K562 (cell line): ENCODE measurements around the gene CCNL1. TPM values are rescaled to one million over a fixed set of nuclear protein-coding genes. Genes with fewer than 3 reads are reported as not detected.
A peak's percentile ranks its signal among the peaks of the same experiment; 100 is the strongest.

Experiments used
- CREM ChIP-seq: IDR thresholded peaks from 2 replicates; pipeline ENCODE4 v1.6.1; 2014; ENCODE audit warnings: antibody characterized with exemption, low read depth
- LEF1 ChIP-seq: fragments of 450-650 bp; IDR thresholded peaks from 2 replicates; pipeline ENCODE4 v1.6.1; 2016; ENCODE audit warnings: mild to moderate bottlenecking
- RUNX1 ChIP-seq: sonication (generic); IDR thresholded peaks from 2 replicates; pipeline ENCODE4 v1.6.1; 2016; ENCODE audit warnings: antibody characterized with exemption, low read depth
- ZNF23 ChIP-seq: fragments of 250-450 bp; sonication (Bioruptor Pico); IDR thresholded peaks from 2 replicates; pipeline ENCODE4 v1.4.0; 2020; ENCODE audit warnings: mild to moderate bottlenecking
- polyA plus RNA-seq, 8 experiments: library from polyadenylated mRNA; depleted of rRNA in 4 of 8; stranded (reverse) in 5 of 8; unstranded in 3 of 8; fragments of >200 nt; fragmentation: Nextera tagmentation in 2 of 8; fragmentation: Illumina TruSeq in 1 of 8; extraction: Ambion mirVana in 2 of 8; extraction: Trizol in 1 of 8; gene quantifications; 2 replicates each; pipeline versions ENCODE4 v1.2.1 to v1.2.3, GENCODE V29; 2011 to 2014; ENCODE audit warnings: inconsistent platforms in 1 of 8, missing spikeins in 1 of 8
- total RNA-seq, 7 experiments: library from RNA; depleted of rRNA in 6 of 7; stranded (reverse); fragments of >200 nt in 6 of 7; fragmentation: Illumina TruSeq in 2 of 7; extraction: Trizol in 2 of 7; gene quantifications; 2 replicates each; pipeline versions ENCODE4 v1.2.1 to v1.2.3, GENCODE V29; 2011 to 2021; ENCODE audit warnings: low replicate concordance in 1 of 7
- TF ChIP-seq, protein P1 (sequence below): fragments of 450-650 bp; IDR thresholded peaks from 2 replicates; pipeline ENCODE4 v1.6.1; 2016; ENCODE audit warnings: mild to moderate bottlenecking, moderate library complexity
- TF ChIP-seq, protein P2 (sequence below): fragments of 450-650 bp; formaldehyde crosslinking; IDR thresholded peaks from 2 replicates; pipeline ENCODE4 v1.4.0; 2020; ENCODE audit warnings: mild to moderate bottlenecking, moderate library complexity
- TF ChIP-seq, protein P3 (sequence below): sonication (generic); formaldehyde crosslinking; IDR thresholded peaks from 2 replicates; pipeline ENCODE4 v1.8.0; 2023; ENCODE audit warnings: missing genetic modification reagents, mild to moderate bottlenecking, borderline replicate concordance

Gene CCNL1
- total and polyA plus RNA-seq, 9 of the 15 experiments (the other 6 are each of a cell fraction or from before 2014, with no cell fraction given), result 16.1 to 186 (median 132) TPM

DNA sequence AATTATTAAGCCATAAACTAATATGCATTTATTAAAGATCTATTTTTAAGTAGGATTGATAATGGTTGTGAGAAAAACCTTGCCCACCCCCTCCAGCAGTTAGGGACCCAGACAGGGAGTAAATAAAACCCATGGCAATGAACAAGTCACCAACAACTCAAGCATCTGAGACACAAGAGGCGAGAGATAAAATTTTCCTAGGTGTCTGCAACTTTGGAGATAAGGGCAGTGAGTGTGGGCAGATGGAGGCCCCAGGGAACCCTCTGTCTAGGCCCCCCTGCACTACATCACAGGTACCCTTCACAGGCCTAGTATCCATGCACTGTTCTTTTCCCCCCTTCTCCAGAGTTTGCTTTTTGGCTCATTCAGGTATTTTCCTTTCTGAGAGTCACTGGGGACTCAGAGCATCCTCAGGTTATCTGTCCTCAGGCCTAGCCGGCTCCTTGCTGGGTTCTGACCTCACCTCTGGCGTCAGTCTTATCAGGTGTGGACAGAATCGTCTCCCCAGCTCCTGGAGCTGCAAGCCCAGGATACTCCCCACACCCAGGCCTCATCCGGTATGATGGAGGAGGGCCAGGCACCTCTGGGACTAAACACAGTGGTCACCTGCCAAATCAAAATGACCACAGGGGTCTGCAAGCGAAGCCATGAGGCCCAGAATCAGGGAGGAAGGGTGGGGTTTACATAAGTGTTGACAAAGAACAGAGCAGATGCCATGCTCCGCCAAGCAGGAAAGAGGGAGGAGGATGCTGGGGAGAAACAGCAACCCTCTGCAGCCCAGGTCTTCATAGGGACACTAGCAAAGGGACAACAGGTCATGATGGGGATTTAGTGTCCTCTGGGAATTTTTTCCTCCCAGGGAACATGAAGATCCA lies 50.4 kb downstream of the CCNL1 start (continued):
- TF ChIP-seq, protein P1, sequence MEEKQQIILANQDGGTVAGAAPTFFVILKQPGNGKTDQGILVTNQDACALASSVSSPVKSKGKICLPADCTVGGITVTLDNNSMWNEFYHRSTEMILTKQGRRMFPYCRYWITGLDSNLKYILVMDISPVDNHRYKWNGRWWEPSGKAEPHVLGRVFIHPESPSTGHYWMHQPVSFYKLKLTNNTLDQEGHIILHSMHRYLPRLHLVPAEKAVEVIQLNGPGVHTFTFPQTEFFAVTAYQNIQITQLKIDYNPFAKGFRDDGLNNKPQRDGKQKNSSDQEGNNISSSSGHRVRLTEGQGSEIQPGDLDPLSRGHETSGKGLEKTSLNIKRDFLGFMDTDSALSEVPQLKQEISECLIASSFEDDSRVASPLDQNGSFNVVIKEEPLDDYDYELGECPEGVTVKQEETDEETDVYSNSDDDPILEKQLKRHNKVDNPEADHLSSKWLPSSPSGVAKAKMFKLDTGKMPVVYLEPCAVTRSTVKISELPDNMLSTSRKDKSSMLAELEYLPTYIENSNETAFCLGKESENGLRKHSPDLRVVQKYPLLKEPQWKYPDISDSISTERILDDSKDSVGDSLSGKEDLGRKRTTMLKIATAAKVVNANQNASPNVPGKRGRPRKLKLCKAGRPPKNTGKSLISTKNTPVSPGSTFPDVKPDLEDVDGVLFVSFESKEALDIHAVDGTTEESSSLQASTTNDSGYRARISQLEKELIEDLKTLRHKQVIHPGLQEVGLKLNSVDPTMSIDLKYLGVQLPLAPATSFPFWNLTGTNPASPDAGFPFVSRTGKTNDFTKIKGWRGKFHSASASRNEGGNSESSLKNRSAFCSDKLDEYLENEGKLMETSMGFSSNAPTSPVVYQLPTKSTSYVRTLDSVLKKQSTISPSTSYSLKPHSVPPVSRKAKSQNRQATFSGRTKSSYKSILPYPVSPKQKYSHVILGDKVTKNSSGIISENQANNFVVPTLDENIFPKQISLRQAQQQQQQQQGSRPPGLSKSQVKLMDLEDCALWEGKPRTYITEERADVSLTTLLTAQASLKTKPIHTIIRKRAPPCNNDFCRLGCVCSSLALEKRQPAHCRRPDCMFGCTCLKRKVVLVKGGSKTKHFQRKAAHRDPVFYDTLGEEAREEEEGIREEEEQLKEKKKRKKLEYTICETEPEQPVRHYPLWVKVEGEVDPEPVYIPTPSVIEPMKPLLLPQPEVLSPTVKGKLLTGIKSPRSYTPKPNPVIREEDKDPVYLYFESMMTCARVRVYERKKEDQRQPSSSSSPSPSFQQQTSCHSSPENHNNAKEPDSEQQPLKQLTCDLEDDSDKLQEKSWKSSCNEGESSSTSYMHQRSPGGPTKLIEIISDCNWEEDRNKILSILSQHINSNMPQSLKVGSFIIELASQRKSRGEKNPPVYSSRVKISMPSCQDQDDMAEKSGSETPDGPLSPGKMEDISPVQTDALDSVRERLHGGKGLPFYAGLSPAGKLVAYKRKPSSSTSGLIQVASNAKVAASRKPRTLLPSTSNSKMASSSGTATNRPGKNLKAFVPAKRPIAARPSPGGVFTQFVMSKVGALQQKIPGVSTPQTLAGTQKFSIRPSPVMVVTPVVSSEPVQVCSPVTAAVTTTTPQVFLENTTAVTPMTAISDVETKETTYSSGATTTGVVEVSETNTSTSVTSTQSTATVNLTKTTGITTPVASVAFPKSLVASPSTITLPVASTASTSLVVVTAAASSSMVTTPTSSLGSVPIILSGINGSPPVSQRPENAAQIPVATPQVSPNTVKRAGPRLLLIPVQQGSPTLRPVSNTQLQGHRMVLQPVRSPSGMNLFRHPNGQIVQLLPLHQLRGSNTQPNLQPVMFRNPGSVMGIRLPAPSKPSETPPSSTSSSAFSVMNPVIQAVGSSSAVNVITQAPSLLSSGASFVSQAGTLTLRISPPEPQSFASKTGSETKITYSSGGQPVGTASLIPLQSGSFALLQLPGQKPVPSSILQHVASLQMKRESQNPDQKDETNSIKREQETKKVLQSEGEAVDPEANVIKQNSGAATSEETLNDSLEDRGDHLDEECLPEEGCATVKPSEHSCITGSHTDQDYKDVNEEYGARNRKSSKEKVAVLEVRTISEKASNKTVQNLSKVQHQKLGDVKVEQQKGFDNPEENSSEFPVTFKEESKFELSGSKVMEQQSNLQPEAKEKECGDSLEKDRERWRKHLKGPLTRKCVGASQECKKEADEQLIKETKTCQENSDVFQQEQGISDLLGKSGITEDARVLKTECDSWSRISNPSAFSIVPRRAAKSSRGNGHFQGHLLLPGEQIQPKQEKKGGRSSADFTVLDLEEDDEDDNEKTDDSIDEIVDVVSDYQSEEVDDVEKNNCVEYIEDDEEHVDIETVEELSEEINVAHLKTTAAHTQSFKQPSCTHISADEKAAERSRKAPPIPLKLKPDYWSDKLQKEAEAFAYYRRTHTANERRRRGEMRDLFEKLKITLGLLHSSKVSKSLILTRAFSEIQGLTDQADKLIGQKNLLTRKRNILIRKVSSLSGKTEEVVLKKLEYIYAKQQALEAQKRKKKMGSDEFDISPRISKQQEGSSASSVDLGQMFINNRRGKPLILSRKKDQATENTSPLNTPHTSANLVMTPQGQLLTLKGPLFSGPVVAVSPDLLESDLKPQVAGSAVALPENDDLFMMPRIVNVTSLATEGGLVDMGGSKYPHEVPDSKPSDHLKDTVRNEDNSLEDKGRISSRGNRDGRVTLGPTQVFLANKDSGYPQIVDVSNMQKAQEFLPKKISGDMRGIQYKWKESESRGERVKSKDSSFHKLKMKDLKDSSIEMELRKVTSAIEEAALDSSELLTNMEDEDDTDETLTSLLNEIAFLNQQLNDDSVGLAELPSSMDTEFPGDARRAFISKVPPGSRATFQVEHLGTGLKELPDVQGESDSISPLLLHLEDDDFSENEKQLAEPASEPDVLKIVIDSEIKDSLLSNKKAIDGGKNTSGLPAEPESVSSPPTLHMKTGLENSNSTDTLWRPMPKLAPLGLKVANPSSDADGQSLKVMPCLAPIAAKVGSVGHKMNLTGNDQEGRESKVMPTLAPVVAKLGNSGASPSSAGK, result peak; percentile 52
- peak; percentile 79 for TF ChIP-seq LEF1
- peak; percentile 39; the same call in 1 of the 2 replicates for TF ChIP-seq RUNX1
- TF ChIP-seq, protein P2, sequence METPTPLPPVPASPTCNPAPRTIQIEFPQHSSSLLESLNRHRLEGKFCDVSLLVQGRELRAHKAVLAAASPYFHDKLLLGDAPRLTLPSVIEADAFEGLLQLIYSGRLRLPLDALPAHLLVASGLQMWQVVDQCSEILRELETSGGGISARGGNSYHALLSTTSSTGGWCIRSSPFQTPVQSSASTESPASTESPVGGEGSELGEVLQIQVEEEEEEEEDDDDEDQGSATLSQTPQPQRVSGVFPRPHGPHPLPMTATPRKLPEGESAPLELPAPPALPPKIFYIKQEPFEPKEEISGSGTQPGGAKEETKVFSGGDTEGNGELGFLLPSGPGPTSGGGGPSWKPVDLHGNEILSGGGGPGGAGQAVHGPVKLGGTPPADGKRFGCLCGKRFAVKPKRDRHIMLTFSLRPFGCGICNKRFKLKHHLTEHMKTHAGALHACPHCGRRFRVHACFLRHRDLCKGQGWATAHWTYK (CRISPR knock-in tag), result no peak
- TF ChIP-seq, protein P3, sequence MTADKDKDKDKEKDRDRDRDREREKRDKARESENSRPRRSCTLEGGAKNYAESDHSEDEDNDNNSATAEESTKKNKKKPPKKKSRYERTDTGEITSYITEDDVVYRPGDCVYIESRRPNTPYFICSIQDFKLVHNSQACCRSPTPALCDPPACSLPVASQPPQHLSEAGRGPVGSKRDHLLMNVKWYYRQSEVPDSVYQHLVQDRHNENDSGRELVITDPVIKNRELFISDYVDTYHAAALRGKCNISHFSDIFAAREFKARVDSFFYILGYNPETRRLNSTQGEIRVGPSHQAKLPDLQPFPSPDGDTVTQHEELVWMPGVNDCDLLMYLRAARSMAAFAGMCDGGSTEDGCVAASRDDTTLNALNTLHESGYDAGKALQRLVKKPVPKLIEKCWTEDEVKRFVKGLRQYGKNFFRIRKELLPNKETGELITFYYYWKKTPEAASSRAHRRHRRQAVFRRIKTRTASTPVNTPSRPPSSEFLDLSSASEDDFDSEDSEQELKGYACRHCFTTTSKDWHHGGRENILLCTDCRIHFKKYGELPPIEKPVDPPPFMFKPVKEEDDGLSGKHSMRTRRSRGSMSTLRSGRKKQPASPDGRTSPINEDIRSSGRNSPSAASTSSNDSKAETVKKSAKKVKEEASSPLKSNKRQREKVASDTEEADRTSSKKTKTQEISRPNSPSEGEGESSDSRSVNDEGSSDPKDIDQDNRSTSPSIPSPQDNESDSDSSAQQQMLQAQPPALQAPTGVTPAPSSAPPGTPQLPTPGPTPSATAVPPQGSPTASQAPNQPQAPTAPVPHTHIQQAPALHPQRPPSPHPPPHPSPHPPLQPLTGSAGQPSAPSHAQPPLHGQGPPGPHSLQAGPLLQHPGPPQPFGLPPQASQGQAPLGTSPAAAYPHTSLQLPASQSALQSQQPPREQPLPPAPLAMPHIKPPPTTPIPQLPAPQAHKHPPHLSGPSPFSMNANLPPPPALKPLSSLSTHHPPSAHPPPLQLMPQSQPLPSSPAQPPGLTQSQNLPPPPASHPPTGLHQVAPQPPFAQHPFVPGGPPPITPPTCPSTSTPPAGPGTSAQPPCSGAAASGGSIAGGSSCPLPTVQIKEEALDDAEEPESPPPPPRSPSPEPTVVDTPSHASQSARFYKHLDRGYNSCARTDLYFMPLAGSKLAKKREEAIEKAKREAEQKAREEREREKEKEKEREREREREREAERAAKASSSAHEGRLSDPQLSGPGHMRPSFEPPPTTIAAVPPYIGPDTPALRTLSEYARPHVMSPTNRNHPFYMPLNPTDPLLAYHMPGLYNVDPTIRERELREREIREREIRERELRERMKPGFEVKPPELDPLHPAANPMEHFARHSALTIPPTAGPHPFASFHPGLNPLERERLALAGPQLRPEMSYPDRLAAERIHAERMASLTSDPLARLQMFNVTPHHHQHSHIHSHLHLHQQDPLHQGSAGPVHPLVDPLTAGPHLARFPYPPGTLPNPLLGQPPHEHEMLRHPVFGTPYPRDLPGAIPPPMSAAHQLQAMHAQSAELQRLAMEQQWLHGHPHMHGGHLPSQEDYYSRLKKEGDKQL (CRISPR knock-in tag), result no peak
- TF ChIP-seq ZNF23 (CRISPR knock-in tag), result no peak
- TF ChIP-seq CREM, result peak; percentile 84
